Panc1 (cell line): Measurements from ENCODE around the gene EML1. TPM values are rescaled to one million over a fixed set of nuclear protein-coding genes. Genes with fewer than 3 reads are reported as not detected.

Source experiments
- ATAC-seq: fragments of 200-7000 bp; cut with Tn5 transposase; 2 replicates; pipeline ENCODE4 v1.9.1; 2020; ENCODE audit warnings: mild to moderate bottlenecking, moderate library complexity
- BruUV-seq: library from RNA; stranded (reverse); fragments of 400-500 nt; replicated peaks from 2 replicates; lab custom pipeline; 2021; lab: Mats Ljungman, UMichigan
- CTCF ChIA-PET: fragments of 300-600 bp; sonication (Branson Sonifier 250); formaldehyde crosslinking; loops from one replicate; lab custom pipeline; 2022; ENCODE audit warnings: antibody characterized with exemption; lab: Charles Lee
- POLR2A ChIA-PET: fragments of 300-600 bp; sonication (Branson Sonifier 250); formaldehyde crosslinking; loops from one replicate; lab custom pipeline; 2022; ENCODE audit warnings: antibody characterized with exemption; lab: Charles Lee
- DNase-seq: peaks from one replicate; pipeline ENCODE4 v3.0.0-alpha.2; 2010; ENCODE audit warnings: low read depth, low spot score
- H3K27ac ChIP-seq: 2 replicates; pipeline ENCODE4 v1.5.1; 2011; ENCODE audit warnings: mild to moderate bottlenecking, low read length, inconsistent platforms
- H3K27me3 ChIP-seq: fragments of 200-500 bp; sonication (Bioruptor generic); 2 replicates; pipeline ENCODE4 v1.6.0; 2014; ENCODE audit warnings: low read length, inconsistent platforms; ENCODE audit not compliant: control insufficient read depth, insufficient read depth
- H3K36me3 ChIP-seq: fragments of 200-500 bp; sonication (Bioruptor generic); 2 replicates; pipeline ENCODE4 v1.5.1; 2014; ENCODE audit warnings: inconsistent platforms, mild to moderate bottlenecking, low read length, moderate library complexity; ENCODE audit not compliant: control insufficient read depth, insufficient read depth
- H3K4me1 ChIP-seq: 2 replicates; pipeline ENCODE4 v1.5.1; 2011; ENCODE audit warnings: inconsistent platforms, mild to moderate bottlenecking, low read length, moderate library complexity; ENCODE audit not compliant: control insufficient read depth, insufficient read depth
- H3K4me3 ChIP-seq, 2 experiments: 2 replicates each; pipeline ENCODE4 v1.5.1; 2011 to 2012; ENCODE audit warnings: low read depth in 2 of 2, low read length in 2 of 2, mild to moderate bottlenecking in 2 of 2, inconsistent platforms in 1 of 2, moderate library complexity in 1 of 2
- H3K9me3 ChIP-seq: fragments of 200-500 bp; sonication (Bioruptor generic); 2 replicates; pipeline ENCODE4 v1.5.1; 2014; ENCODE audit warnings: low read depth, mild to moderate bottlenecking, inconsistent platforms, low read length, moderate library complexity; ENCODE audit not compliant: control insufficient read depth, insufficient read depth
- CTCF ChIP-seq: fragments of 450-650 bp; IDR thresholded peaks from 2 replicates; pipeline ENCODE4 v1.5.1; 2017; ENCODE audit warnings: mild to moderate bottlenecking
- POLR2AphosphoS5 ChIP-seq: IDR thresholded peaks from 2 replicates; pipeline ENCODE4 v1.6.1; 2012; ENCODE audit warnings: mild to moderate bottlenecking, low read depth, low read length, moderate library complexity
- REST ChIP-seq, 2 experiments: IDR thresholded peaks; 2 replicates each; pipeline ENCODE4 v1.6.1; 2011 to 2012; ENCODE audit warnings: low read depth in 2 of 2, control low read depth in 1 of 2, low read length in 1 of 2, mild to moderate bottlenecking in 1 of 2, moderate library complexity in 1 of 2; ENCODE audit not compliant: insufficient read depth in 1 of 2
- SIN3A ChIP-seq: IDR thresholded peaks from 2 replicates; pipeline ENCODE4 v1.6.1; 2012; ENCODE audit warnings: low read depth, mild to moderate bottlenecking, low read length, moderate library complexity, borderline replicate concordance; ENCODE audit not compliant: insufficient read depth
- TCF7L2 ChIP-seq: IDR thresholded peaks from 2 replicates; pipeline ENCODE4 v1.6.1; 2011; ENCODE audit warnings: mild to moderate bottlenecking, low read depth, low read length, inconsistent platforms
- in situ Hi-C: cut with HindIII; loops from 2 replicates; pipeline ENCODE4 v1.10.0; 2016; ENCODE audit warnings: low sequenced_read_pairs, low pct_unique_long_range_greater_than_20kb
- intact Hi-C: fragments of 100-400 bp; cut with micrococcal nuclease; formaldehyde crosslinking; loops from one replicate; pipeline ENCODE4 v1.10.0; 2022; ENCODE audit not compliant: unreplicated experiment
- total RNA-seq: library from RNA; stranded (reverse); gene quantifications from one replicate; pipeline ENCODE4 v1.2.1, GENCODE V29; 2021; ENCODE audit not compliant: unreplicated experiment

EML1 gene
- total RNA-seq, 1 experiment from 2014 or later: 35.3 TPM

GRCh38 chr14:99800781-99801180, 7.6 kb downstream of the EML1 start:
- in situ Hi-C loops: no loop called here
- ChIA-PET POLR2A (interaction anchor here (0.7 kb wide), 1 partner anchor 129 kb away, joined by 4 read pairs; no protein-coding TSS in a partner anchor), CTCF (no interaction called here)
- BruUV-seq: no TSS peak
- ATAC-seq (no peak), DNase-seq (no peak)
- no peak overlapping the region for H3K27ac ChIP-seq
- intact Hi-C loops: no loop called here
- no peaks in the 10 kb centered on the region for H3K9me3 ChIP-seq
- no peaks in the 10 kb centered on the region for H3K4me1 ChIP-seq
- no peaks in the 10 kb centered on the region for H3K27me3 ChIP-seq
- H3K36me3 ChIP-seq: no peaks in the 10 kb centered on the region
- no peak for TF ChIP-seq POLR2AphosphoS5
- TF ChIP-seq CTCF: no peak
- no peak for TF ChIP-seq TCF7L2
- no peak for TF ChIP-seq REST (IDR thresholded peaks at IDR 0.05; ENCODE audit: insufficient read depth in 1 of 2, low read depth in 2 of 2, low read length in 1 of 2)
- TF ChIP-seq SIN3A: no peak
- H3K4me3 ChIP-seq: no peak overlapping the region

- DNase-seq (no peak), ATAC-seq (no peak)
- no TSS peak for BruUV-seq
- ChIA-PET CTCF (no interaction called here), POLR2A (no interaction called here)
- intact Hi-C loops: no loop called here
- TF ChIP-seq POLR2AphosphoS5: no peak
- no peak for TF ChIP-seq SIN3A
- TF ChIP-seq CTCF: no peak
- TF ChIP-seq TCF7L2: no peak
- no peaks in the 10 kb centered on the region for H3K27me3 ChIP-seq
- no peak overlapping the region for H3K27ac ChIP-seq
- H3K4me3 ChIP-seq: no peak overlapping the region
- no peaks in the 10 kb centered on the region for H3K4me1 ChIP-seq
- H3K36me3 ChIP-seq: no peaks in the 10 kb centered on the region
- in situ Hi-C loops: no loop called here
- H3K9me3 ChIP-seq: no peaks in the 10 kb centered on the region
Measured at GRCh38 chr14:99802301-99803105, 9.3 kb downstream of the EML1 start.
